ENCODE results near the gene PLPPR1.

DNA sequence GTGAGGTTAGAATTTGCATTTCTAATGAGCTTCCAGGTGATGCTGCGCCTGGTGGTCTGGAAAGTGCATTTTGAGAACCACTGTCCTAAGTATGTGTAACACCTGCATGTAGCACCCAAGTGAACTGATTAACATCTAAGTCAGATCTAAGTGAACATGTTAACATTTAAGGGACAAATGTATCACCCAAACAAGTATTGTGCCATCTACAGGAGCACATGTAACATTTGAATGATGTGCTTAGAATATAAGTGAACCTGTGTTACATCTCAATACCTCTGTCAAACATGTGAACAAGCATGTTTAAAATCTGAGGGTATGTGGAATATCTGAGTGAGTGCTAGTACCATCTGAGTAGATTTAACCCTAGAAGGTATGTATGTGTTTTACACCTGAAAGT is 68.7 kb downstream of the PLPPR1 start:
- no peak for TF ChIP-seq TCF4 (CRISPR knock-in tag; IDR thresholded peaks at IDR 0.05; ENCODE audit: borderline replicate concordance)
- TF ChIP-seq ESRRG (CRISPR knock-in tag; IDR thresholded peaks at IDR 0.05), result no peak
- TF ChIP-seq OSR1 (CRISPR knock-in tag; IDR thresholded peaks at IDR 0.05), result no peak
- no peak for TF ChIP-seq ZFP30 (CRISPR knock-in tag; IDR thresholded peaks at IDR 0.05)
- TF ChIP-seq ZFP3 (CRISPR knock-in tag; IDR thresholded peaks at IDR 0.05), result no peak
- no peak for TF ChIP-seq ZNF8 (CRISPR knock-in tag; IDR thresholded peaks at IDR 0.05)
- no peak for TF ChIP-seq ZC3H10 (CRISPR knock-in tag; IDR thresholded peaks at IDR 0.05)
- TF ChIP-seq, protein P1, sequence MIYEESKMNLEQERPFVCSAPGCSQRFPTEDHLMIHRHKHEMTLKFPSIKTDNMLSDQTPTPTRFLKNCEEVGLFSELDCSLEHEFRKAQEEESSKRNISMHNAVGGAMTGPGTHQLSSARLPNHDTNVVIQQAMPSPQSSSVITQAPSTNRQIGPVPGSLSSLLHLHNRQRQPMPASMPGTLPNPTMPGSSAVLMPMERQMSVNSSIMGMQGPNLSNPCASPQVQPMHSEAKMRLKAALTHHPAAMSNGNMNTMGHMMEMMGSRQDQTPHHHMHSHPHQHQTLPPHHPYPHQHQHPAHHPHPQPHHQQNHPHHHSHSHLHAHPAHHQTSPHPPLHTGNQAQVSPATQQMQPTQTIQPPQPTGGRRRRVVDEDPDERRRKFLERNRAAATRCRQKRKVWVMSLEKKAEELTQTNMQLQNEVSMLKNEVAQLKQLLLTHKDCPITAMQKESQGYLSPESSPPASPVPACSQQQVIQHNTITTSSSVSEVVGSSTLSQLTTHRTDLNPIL (CRISPR knock-in tag; IDR thresholded peaks at IDR 0.05; ENCODE audit: low read depth), result no peak
- no peak for TF ChIP-seq BACH2 (CRISPR knock-in tag; IDR thresholded peaks at IDR 0.05; ENCODE audit: borderline replicate concordance)
- TF ChIP-seq, protein P2, sequence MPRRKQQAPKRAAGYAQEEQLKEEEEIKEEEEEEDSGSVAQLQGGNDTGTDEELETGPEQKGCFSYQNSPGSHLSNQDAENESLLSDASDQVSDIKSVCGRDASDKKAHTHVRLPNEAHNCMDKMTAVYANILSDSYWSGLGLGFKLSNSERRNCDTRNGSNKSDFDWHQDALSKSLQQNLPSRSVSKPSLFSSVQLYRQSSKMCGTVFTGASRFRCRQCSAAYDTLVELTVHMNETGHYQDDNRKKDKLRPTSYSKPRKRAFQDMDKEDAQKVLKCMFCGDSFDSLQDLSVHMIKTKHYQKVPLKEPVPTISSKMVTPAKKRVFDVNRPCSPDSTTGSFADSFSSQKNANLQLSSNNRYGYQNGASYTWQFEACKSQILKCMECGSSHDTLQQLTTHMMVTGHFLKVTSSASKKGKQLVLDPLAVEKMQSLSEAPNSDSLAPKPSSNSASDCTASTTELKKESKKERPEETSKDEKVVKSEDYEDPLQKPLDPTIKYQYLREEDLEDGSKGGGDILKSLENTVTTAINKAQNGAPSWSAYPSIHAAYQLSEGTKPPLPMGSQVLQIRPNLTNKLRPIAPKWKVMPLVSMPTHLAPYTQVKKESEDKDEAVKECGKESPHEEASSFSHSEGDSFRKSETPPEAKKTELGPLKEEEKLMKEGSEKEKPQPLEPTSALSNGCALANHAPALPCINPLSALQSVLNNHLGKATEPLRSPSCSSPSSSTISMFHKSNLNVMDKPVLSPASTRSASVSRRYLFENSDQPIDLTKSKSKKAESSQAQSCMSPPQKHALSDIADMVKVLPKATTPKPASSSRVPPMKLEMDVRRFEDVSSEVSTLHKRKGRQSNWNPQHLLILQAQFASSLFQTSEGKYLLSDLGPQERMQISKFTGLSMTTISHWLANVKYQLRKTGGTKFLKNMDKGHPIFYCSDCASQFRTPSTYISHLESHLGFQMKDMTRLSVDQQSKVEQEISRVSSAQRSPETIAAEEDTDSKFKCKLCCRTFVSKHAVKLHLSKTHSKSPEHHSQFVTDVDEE (CRISPR knock-in tag; IDR thresholded peaks at IDR 0.05), result no peak
- TF ChIP-seq, protein P3, sequence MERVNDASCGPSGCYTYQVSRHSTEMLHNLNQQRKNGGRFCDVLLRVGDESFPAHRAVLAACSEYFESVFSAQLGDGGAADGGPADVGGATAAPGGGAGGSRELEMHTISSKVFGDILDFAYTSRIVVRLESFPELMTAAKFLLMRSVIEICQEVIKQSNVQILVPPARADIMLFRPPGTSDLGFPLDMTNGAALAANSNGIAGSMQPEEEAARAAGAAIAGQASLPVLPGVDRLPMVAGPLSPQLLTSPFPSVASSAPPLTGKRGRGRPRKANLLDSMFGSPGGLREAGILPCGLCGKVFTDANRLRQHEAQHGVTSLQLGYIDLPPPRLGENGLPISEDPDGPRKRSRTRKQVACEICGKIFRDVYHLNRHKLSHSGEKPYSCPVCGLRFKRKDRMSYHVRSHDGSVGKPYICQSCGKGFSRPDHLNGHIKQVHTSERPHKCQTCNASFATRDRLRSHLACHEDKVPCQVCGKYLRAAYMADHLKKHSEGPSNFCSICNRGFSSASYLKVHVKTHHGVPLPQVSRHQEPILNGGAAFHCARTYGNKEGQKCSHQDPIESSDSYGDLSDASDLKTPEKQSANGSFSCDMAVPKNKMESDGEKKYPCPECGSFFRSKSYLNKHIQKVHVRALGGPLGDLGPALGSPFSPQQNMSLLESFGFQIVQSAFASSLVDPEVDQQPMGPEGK (CRISPR knock-in tag; IDR thresholded peaks at IDR 0.05; ENCODE audit: borderline replicate concordance), result no peak
